HG03354 (cell line): Measurements from ENCODE around the gene MRPL52.

Experiments used
- ATAC-seq: cut with Tn5 transposase; IDR thresholded peaks from one replicate; pipeline ENCODE4 v1.9.1; 2021; ENCODE audit warnings: mild to moderate bottlenecking; ENCODE audit not compliant: unreplicated experiment, poor library complexity, severe bottlenecking

The MRPL52 gene

DNA sequence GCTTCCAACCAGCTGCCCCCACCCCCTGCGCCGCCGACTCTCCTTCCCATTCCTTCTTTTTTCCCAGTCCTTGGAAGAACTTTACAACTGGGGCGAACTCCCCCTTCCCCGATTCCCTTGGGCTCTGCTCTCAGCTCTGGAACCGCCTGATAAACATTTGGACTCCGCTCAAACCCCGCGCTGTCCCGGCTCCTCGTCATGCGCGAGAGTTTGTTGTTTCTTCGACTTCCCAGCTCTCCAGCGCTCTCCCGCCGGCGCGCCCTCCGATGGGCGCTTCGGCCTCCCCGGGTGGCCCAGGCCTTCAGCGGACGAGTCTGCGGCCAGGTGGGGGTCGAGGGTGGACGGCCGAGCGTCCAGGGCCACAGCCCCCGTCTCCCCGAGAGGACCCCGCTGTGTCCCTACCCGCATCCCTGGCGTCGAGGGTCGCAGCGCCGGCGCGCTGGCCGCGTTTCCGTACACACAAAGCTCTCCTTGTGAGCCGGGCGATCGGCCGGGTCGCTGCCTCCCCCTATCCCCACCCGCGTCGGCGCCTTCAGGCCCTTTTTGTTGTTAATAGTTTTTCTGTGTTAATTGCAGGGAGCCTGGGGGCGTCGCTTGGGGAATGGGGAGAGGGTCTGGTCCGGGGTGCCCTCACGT, 7.5 kb downstream of the MRPL52 start:
- ATAC-seq, result no peak

- ATAC-seq, result no peak
These were observed 8.3 kb downstream of the MRPL52 start for GRCh38 chr14:22837750-22838538.

DNA sequence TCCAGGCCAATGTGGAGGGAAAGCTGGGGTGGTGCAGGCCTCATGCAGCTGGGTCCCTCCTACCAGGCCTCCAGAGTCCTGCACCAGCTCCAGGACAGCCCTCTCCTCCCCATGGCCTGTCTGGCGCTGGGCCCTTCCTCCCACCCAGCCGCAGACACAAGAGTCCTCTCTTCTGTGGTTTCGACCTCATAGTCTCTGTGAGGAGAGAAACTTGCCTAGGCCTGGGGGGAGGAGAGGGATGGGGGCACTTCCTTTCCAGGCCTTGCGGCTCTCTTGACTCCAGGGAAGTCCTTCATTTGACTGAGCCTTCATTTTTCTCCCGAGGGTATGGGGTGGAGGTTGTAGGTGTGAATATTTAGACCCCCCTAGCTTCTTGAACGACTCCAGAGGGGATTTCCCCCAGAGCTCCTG, 8.9 kb downstream of the MRPL52 start:
- no peak for ATAC-seq

- ATAC-seq, result no peak
These were observed 9.6 kb downstream of the MRPL52 start for GRCh38 chr14:22839159-22839779.

- ATAC-seq, result no peak
These were observed 11.6 kb downstream of the MRPL52 start for GRCh38 chr14:22841311-22841710.

- ATAC-seq, result no peak
These were observed 12.1 kb downstream of the MRPL52 start for GRCh38 chr14:22841769-22842168.

- ATAC-seq, result no peak
These were observed 12.8 kb downstream of the MRPL52 start for GRCh38 chr14:22842211-22843122.

GRCh38 chr14:22843123-22843925, 13.6 kb downstream of the MRPL52 start:
- no peak for ATAC-seq

DNA sequence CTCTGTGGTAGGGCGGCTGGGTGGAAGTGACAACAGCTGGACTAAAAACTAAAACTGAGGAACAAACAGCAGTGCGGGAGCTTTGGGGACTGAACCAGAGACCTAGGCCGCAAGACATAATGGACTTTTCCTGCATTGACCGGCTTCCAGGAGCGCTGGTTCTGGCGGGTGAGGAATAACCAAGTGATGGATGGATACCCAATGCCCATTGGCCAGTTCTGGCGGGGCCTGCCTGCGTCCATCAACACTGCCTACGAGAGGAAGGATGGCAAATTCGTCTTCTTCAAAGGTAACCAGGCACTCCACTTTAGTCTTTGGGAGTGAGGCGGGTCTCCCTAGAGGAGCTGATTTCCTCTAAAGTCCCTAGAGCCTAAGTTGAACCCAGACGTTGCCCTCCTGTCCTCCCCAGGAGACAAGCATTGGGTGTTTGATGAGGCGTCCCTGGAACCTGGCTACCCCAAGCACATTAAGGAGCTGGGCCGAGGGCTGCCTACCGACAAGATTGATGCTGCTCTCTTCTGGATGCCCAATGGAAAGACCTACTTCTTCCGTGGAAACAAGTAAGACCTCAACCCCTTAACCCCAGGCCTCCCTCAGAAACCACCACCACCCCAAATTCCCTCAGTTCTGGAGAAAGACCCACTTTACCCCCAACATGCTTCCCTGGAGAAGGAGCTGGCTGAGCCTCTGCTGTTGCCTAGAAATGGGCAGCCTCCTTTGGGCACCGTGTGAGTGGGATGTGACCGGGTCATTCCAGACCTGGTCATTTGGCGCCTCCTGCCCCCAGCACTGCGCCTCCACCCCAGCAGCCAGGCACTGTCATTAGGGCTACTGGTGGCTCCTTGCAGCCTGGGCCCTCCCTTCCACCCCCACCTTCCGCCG, 14.8 kb downstream of the MRPL52 start:
- ATAC-seq, result no peak

- ATAC-seq, result no peak
These were observed 15.4 kb downstream of the MRPL52 start for GRCh38 chr14:22845103-22845394.

- ATAC-seq, result no peak
These were observed 16.3 kb downstream of the MRPL52 start for GRCh38 chr14:22845821-22846625.

- ATAC-seq, result no peak
These were observed 17.2 kb downstream of the MRPL52 start for GRCh38 chr14:22846811-22847307.

- ATAC-seq, result no peak
These were observed 18.1 kb downstream of the MRPL52 start for GRCh38 chr14:22847661-22848341.

- no peak for ATAC-seq
These were observed 18.9 kb downstream of the MRPL52 start for GRCh38 chr14:22848351-22849164.

- ATAC-seq, result no peak
These were observed 19.6 kb downstream of the MRPL52 start for GRCh38 chr14:22849212-22849819.
